HL-60 (cell line): ENCODE data around the gene CACNG4.
"Not testable (repeated sequence)": the region's sequence is repeated elsewhere in the genome, so short reads cannot be mapped to it uniquely, and the experiment has no call there.

Experiments used
- DNase-seq, 2 experiments: peaks; one replicate each; pipeline ENCODE4 v3.0.0-alpha.2; 2010 to 2020; ENCODE audit warnings: low read depth in 1 of 2, low spot score in 1 of 2
- H3K27ac ChIP-seq: fragments of 250-450 bp; sonication (Bioruptor Pico); replicated peaks from 2 replicates; pipeline ENCODE4 v1.5.1; 2020; ENCODE audit warnings: mild to moderate bottlenecking, moderate library complexity
- H3K27me3 ChIP-seq: fragments of 250-450 bp; sonication (Bioruptor Pico); 2 replicates; pipeline ENCODE4 v1.5.1; 2021; ENCODE audit warnings: mild to moderate bottlenecking, moderate library complexity; ENCODE audit not compliant: insufficient read depth, poor library complexity, severe bottlenecking
- H3K4me3 ChIP-seq: replicated peaks from 2 replicates; pipeline ENCODE4 v1.5.1; 2011; ENCODE audit warnings: mild to moderate bottlenecking, control low read depth, low read length; ENCODE audit not compliant: insufficient read depth
- GABPA ChIP-seq: IDR thresholded peaks from 2 replicates; pipeline ENCODE4 v1.6.1; 2012; ENCODE audit warnings: low read depth
- POLR2AphosphoS5 ChIP-seq: IDR thresholded peaks from 2 replicates; pipeline ENCODE4 v1.6.1; 2012; ENCODE audit warnings: low read depth
- SPI1 ChIP-seq: IDR thresholded peaks from 2 replicates; pipeline ENCODE4 v1.6.1; 2012; ENCODE audit warnings: low read depth, mild to moderate bottlenecking, borderline replicate concordance
- TF ChIP-seq, protein P1 (sequence below): IDR thresholded peaks from 2 replicates; pipeline ENCODE4 v1.6.1; 2012; ENCODE audit warnings: low read depth; ENCODE audit not compliant: insufficient replicate concordance
- TF ChIP-seq, protein P2 (sequence below): IDR thresholded peaks from one replicate; pipeline ENCODE4 v1.5.1; 2011; ENCODE audit warnings: low read length, control low read depth, inconsistent platforms; ENCODE audit not compliant: insufficient read depth

Gene CACNG4

DNA sequence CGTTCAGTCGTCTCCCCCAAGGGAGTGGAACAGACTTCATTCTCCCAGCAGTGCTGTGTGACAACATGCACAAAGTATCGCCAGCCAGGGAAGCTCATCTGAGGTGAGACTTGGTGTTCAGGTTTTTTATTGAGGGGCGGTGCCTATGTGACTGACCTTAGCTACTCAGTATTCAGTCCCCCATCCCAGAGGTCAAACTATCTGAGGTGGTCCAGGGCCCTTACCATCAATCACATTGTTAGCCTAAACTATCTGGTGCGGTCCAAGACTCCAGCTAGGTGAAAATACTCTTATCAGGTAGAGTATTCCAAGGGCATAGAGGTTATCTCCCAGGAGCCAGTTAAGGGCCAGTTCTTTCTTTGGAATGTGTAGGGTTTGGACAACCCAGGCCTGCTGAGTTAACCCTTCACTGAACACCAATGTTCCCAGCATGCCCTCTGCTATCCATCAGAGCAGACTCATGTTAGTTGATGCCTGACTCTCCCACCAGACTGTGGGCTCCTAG is 74.4 kb downstream of the CACNG4 start:
- H3K27me3 ChIP-seq: no peaks in the 10 kb centered on the region
- no peak overlapping the region for H3K4me3 ChIP-seq
- H3K27ac ChIP-seq: no peak overlapping the region
- no peak for DNase-seq
- TF ChIP-seq, protein P1, sequence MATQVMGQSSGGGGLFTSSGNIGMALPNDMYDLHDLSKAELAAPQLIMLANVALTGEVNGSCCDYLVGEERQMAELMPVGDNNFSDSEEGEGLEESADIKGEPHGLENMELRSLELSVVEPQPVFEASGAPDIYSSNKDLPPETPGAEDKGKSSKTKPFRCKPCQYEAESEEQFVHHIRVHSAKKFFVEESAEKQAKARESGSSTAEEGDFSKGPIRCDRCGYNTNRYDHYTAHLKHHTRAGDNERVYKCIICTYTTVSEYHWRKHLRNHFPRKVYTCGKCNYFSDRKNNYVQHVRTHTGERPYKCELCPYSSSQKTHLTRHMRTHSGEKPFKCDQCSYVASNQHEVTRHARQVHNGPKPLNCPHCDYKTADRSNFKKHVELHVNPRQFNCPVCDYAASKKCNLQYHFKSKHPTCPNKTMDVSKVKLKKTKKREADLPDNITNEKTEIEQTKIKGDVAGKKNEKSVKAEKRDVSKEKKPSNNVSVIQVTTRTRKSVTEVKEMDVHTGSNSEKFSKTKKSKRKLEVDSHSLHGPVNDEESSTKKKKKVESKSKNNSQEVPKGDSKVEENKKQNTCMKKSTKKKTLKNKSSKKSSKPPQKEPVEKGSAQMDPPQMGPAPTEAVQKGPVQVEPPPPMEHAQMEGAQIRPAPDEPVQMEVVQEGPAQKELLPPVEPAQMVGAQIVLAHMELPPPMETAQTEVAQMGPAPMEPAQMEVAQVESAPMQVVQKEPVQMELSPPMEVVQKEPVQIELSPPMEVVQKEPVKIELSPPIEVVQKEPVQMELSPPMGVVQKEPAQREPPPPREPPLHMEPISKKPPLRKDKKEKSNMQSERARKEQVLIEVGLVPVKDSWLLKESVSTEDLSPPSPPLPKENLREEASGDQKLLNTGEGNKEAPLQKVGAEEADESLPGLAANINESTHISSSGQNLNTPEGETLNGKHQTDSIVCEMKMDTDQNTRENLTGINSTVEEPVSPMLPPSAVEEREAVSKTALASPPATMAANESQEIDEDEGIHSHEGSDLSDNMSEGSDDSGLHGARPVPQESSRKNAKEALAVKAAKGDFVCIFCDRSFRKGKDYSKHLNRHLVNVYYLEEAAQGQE: no peak
- no peak for TF ChIP-seq POLR2AphosphoS5
- TF ChIP-seq, protein P2, sequence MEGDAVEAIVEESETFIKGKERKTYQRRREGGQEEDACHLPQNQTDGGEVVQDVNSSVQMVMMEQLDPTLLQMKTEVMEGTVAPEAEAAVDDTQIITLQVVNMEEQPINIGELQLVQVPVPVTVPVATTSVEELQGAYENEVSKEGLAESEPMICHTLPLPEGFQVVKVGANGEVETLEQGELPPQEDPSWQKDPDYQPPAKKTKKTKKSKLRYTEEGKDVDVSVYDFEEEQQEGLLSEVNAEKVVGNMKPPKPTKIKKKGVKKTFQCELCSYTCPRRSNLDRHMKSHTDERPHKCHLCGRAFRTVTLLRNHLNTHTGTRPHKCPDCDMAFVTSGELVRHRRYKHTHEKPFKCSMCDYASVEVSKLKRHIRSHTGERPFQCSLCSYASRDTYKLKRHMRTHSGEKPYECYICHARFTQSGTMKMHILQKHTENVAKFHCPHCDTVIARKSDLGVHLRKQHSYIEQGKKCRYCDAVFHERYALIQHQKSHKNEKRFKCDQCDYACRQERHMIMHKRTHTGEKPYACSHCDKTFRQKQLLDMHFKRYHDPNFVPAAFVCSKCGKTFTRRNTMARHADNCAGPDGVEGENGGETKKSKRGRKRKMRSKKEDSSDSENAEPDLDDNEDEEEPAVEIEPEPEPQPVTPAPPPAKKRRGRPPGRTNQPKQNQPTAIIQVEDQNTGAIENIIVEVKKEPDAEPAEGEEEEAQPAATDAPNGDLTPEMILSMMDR: no peak
- TF ChIP-seq GABPA: no peak
- TF ChIP-seq SPI1: no peak

GRCh38 chr17:67040652-67041051 is 76.1 kb downstream of the CACNG4 start:
- Histone ChIP-seq H3K4me3 (no peak overlapping the region), H3K27me3 (no peaks in the 10 kb centered on the region), H3K27ac (no peak overlapping the region)
- TF ChIP-seq GABPA (no peak), POLR2AphosphoS5 (no peak), SPI1 (no peak)
- TF ChIP-seq, protein P1: no peak
- TF ChIP-seq, protein P2: no peak
- DNase-seq: no peak

GRCh38 chr17:67041119-67041518 is 76.6 kb downstream of the CACNG4 start:
- H3K4me3 ChIP-seq, H3K27me3 ChIP-seq, H3K27ac ChIP-seq, DNase-seq: not testable (repeated sequence)

DNA sequence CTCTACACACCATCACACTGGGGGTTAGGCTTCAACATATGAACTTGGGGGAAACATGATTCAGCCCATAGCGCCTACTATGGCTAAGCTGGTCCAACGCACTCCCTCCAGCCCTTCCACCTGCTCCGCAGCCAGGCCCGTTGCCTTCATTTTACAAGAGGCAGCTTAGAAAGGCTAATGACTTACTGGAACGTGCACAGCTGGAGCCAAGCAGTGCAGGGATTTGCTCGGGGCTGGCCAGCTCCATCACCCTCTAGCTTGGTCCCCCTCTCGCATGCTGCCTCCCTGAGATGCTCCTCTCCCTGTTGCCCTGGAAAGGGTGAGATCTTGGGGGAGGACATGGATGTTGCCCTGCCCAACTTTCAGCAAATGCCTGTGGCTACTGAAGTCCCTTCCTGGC is 77.0 kb downstream of the CACNG4 start:
- H3K4me3 ChIP-seq: no peak overlapping the region
- H3K27ac ChIP-seq: no peak overlapping the region
- TF ChIP-seq, protein P1: no peak
- TF ChIP-seq, protein P2: no peak
- TF ChIP-seq SPI1 (no peak), POLR2AphosphoS5 (no peak)
- DNase-seq: no peak
- no peaks in the 10 kb centered on the region for H3K27me3 ChIP-seq
